ENCODE measurements around the gene TMEM256.

GRCh38 chr17:7357381-7357780 is 46.5 kb downstream of the TMEM256 start:
- TF ChIP-seq CTCF (IDR thresholded peaks at IDR 0.05; ENCODE audit: poor library complexity, severe bottlenecking): no peak
- no peak for TF ChIP-seq POLR2AphosphoS5 (IDR thresholded peaks at IDR 0.05)
- no peak for TF ChIP-seq RAD21 (conservative IDR thresholded peaks at IDR 0.05)
- TF ChIP-seq REST (IDR thresholded peaks at IDR 0.05; ENCODE audit: borderline replicate concordance): no peak
- no peak for TF ChIP-seq SMC3 (conservative IDR thresholded peaks at IDR 0.05; ENCODE audit: poor library complexity)
- TF ChIP-seq TAF1 (IDR thresholded peaks at IDR 0.05; ENCODE audit: low read depth): no peak
- TF ChIP-seq EZH2 (IDR thresholded peaks at IDR 0.05; ENCODE audit: borderline replicate concordance, insufficient read depth, low read length, poor library complexity, severe bottlenecking): no peak
- TF ChIP-seq EP300 (conservative IDR thresholded peaks at IDR 0.05; ENCODE audit: poor library complexity, severe bottlenecking): no peak
